Tibial nerve (tissue), 4 donors: Measurements from ENCODE around the gene CEP112. TPM values are rescaled to one million over a fixed set of nuclear protein-coding genes. Genes with fewer than 3 reads are reported as not detected.

ENCODE experiments used
- DNase-seq, 2 donors: peaks; one replicate each; pipeline ENCODE4 v3.0.0-alpha.2; 2019; ENCODE audit warnings: low spot score in 2 of 2
- H3K27ac ChIP-seq, 4 donors: fragments of 200-600 bp; sonication (generic) in 3 of 4; one replicate each; pipeline ENCODE4 v1.5.1; 2017 to 2019; ENCODE audit warnings: mild to moderate bottlenecking in 1 of 4
- H3K27me3 ChIP-seq, 2 donors: fragments of 200-600 bp; sonication (generic) in 1 of 2; one replicate each; pipeline versions ENCODE4 v1.5.1 to v1.6.0; 2017 to 2019
- H3K36me3 ChIP-seq, 3 donors: fragments of 200-600 bp; sonication (generic); one replicate each; pipeline ENCODE4 v1.5.1; 2018 to 2019
- H3K4me1 ChIP-seq, 4 donors: fragments of 200-600 bp; sonication (generic) in 3 of 4; one replicate each; pipeline ENCODE4 v1.5.1; 2017 to 2019
- H3K4me3 ChIP-seq, 4 donors: fragments of 200-600 bp; sonication (generic) in 3 of 4; one replicate each; pipeline ENCODE4 v1.5.1; 2017 to 2019; ENCODE audit warnings: mild to moderate bottlenecking in 1 of 4, moderate library complexity in 1 of 4
- H3K9me3 ChIP-seq, 4 donors: fragments of 200-600 bp; sonication (generic) in 3 of 4; one replicate each; pipeline ENCODE4 v1.5.1; 2017 to 2019
- EP300 ChIP-seq, 2 donors: sonication (generic); formaldehyde crosslinking; IDR thresholded peaks; one replicate each; pipeline ENCODE4 v1.6.1; 2017; ENCODE audit warnings: antibody characterized with exemption in 2 of 2, mild to moderate bottlenecking in 1 of 2
- POLR2A ChIP-seq, 2 donors: fragments of 450-650 bp; IDR thresholded peaks; one replicate each; pipeline ENCODE4 v1.6.1; 2017; ENCODE audit warnings: antibody characterized with exemption in 2 of 2, mild to moderate bottlenecking in 2 of 2, moderate library complexity in 2 of 2
- WGBS, 2 donors: methylation state at CpG; one replicate each; pipeline ENCODE4 v1.1.5; 2018; 5-methylcytosine and 5-hydroxymethylcytosine counted together
- total RNA-seq, 4 donors: library from RNA; depleted of rRNA; stranded (reverse); fragments of >200 nt; gene quantifications; one replicate each; pipeline ENCODE4 v1.1.0, GENCODE V29; 2016
- TF ChIP-seq, protein P1 (sequence below), 5 experiments: fragments of 200-600 bp in 3 of 5; fragments of 450-650 bp in 2 of 5; sonication (generic) in 3 of 5; IDR thresholded peaks; one replicate each; pipeline ENCODE4 v1.5.1; 2016 to 2019; ENCODE audit warnings: antibody characterized with exemption in 5 of 5, mild to moderate bottlenecking in 3 of 5, moderate library complexity in 2 of 5

Gene CEP112
- total RNA-seq, 4 donors from 2014 or later, result 26.0 to 46.8 (median 34.2) TPM

DNA sequence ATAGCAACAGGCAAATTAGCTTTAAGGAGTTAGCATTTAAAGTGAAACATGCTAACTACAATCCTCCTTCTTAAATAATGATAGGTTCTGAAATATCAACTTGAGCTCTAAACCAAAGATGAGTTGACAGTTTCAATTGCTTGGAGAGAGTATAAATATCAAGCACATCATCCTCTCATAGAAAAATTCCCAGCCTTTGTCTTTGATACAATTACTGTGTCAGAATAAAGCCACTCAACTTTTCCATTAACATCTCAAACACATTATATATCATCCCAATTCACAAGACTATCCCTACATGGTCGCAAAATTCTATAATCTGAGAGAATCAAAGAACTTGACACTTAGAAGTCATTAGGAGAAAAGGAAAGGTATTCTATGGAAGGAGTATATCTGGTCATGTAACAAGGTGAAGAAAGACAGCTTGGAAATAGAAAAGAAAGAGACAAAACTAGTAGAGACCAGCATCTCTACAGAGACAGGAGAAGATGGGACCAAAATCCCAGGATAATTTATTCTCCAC is 189.8 kb downstream of the CEP112 start:
- DNase-seq, result no peak
- Histone ChIP-seq H3K27ac (no peak overlapping the region), H3K9me3 (no peaks in the 10 kb centered on the region), H3K4me1 (no peaks in the 10 kb centered on the region), H3K27me3 (no peaks in the 10 kb centered on the region), H3K36me3 (peaks cover 0 to 15% (median 0%) of the 10 kb centered on the region in 3 donors), H3K4me3 (no peak overlapping the region)
- WGBS, 2 donors, result 84 to 92% methylated on average over 1 of the region's 1 CpG
- TF ChIP-seq POLR2A (IDR thresholded peaks at IDR 0.05), result no peak
- TF ChIP-seq, protein P1, sequence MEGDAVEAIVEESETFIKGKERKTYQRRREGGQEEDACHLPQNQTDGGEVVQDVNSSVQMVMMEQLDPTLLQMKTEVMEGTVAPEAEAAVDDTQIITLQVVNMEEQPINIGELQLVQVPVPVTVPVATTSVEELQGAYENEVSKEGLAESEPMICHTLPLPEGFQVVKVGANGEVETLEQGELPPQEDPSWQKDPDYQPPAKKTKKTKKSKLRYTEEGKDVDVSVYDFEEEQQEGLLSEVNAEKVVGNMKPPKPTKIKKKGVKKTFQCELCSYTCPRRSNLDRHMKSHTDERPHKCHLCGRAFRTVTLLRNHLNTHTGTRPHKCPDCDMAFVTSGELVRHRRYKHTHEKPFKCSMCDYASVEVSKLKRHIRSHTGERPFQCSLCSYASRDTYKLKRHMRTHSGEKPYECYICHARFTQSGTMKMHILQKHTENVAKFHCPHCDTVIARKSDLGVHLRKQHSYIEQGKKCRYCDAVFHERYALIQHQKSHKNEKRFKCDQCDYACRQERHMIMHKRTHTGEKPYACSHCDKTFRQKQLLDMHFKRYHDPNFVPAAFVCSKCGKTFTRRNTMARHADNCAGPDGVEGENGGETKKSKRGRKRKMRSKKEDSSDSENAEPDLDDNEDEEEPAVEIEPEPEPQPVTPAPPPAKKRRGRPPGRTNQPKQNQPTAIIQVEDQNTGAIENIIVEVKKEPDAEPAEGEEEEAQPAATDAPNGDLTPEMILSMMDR (IDR thresholded peaks at IDR 0.05), result no peak
- TF ChIP-seq EP300 (IDR thresholded peaks at IDR 0.05), result no peak

DNA sequence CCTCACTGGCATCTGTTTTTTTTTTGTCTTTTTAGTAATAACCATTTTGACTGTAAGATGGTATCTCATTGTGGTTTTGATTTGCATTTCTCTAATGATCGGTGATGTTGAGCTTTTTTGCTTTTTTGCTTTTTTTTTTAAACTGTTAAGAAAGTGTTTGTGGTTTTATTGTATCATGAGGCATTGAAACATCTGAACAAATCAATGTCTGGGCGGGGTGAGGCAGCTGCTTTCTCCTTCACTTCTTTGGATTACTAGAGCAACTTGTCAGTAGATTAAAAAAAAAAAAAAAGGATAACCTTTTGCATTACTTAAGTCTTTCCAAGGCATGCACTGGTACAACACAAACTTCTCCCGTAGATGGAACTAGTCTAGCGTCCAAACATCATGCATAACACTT is 191.7 kb downstream of the CEP112 start:
- TF ChIP-seq POLR2A (IDR thresholded peaks at IDR 0.05) (no peak), EP300 (IDR thresholded peaks at IDR 0.05) (no peak)
- TF ChIP-seq, protein P1 (IDR thresholded peaks at IDR 0.05), result no peak
- no peaks in the 10 kb centered on the region for H3K4me1 ChIP-seq
- H3K36me3 ChIP-seq, result peaks cover 0 to 15% (median 0%) of the 10 kb centered on the region in 3 donors
- no peak for DNase-seq
- H3K27ac ChIP-seq, result no peak overlapping the region
- WGBS, 2 donors, result 69 to 78% methylated on average over 4 of the region's 4 CpGs
- H3K9me3 ChIP-seq, result no peaks in the 10 kb centered on the region
- H3K4me3 ChIP-seq, result no peak overlapping the region
- no peaks in the 10 kb centered on the region for H3K27me3 ChIP-seq

DNA sequence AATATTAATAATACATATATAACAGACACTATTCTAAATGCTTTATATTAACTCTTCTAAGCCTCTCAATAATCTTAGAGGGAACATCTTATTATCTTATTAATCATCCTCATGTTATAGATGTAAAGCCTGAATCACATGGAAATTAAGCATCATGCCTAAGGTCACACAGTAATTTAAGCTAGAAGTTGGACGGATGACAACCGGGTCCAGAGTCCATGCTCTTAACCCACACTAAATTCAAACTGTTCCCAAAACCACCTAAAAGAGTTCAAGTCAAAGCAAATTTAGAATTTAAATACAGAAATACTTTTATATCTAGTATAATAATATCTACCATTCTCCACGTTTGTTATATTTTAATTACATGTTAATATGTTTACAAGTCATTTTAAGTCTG is 193.3 kb downstream of the CEP112 start:
- Histone ChIP-seq H3K36me3 (peaks cover 0 to 6% (median 0%) of the 10 kb centered on the region in 3 donors), H3K27me3 (no peaks in the 10 kb centered on the region), H3K4me3 (no peak overlapping the region), H3K9me3 (no peaks in the 10 kb centered on the region), H3K4me1 (no peaks in the 10 kb centered on the region), H3K27ac (no peak overlapping the region)
- 52 to 73% methylated on average over 3 of the region's 3 CpGs for WGBS, 2 donors
- no peak for DNase-seq
- TF ChIP-seq EP300 (IDR thresholded peaks at IDR 0.05) (no peak), POLR2A (IDR thresholded peaks at IDR 0.05) (no peak)
- TF ChIP-seq, protein P1 (IDR thresholded peaks at IDR 0.05), result no peak

DNA sequence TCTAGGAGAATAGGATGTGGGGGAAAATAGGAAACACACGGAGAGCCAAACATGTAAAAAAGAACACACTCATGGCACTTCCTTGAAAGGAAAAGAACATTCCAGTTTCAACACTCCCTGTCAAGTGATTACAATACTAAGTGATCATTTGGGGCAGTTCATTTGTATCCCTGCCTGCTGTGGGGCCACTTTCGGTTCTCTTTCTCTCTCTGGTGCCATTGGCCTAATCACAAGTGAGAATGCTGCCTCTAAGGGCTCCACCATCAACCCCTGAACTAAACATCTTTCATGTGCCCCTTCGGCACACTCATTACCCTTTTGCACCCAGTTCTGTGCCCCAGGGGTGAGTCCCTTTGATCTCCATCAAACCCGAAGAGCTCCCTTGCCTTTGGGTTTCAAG is 197.3 kb downstream of the CEP112 start:
- Histone ChIP-seq H3K4me3 (no peak overlapping the region), H3K9me3 (peaks cover 0 to 10% (median under 1%) of the 10 kb centered on the region in 4 donors), H3K27ac (no peak overlapping the region), H3K27me3 (no peaks in the 10 kb centered on the region), H3K4me1 (no peaks in the 10 kb centered on the region), H3K36me3 (peaks cover 0 to 6% (median 0%) of the 10 kb centered on the region in 3 donors)
- DNase-seq, result no peak
- TF ChIP-seq POLR2A (IDR thresholded peaks at IDR 0.05) (no peak), EP300 (IDR thresholded peaks at IDR 0.05) (no peak)
- TF ChIP-seq, protein P1 (IDR thresholded peaks at IDR 0.05), result no peak
- 87 to 91% methylated on average over 4 of the region's 4 CpGs for WGBS, 2 donors

DNA sequence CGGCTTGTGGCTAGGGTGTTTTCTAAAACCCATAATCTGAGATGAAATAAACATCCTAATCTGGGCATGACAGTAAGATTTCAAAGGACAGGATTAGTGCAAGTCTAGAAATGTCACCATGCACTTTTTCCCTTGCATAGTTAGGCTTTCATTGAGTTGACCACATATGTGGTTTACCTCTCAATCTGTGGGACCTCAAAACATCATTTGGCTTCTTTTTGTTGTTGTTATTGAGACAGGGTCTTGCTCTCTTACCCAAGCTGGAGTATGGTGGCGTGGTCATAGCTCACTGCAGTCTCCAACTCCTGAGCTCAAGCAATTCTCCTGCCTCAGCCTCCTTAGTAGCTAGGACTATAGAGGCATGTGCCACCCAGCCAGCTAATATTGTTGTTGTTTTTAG is 197.8 kb downstream of the CEP112 start:
- H3K36me3 ChIP-seq, result peaks cover 0 to 6% (median 0%) of the 10 kb centered on the region in 3 donors
- no peak for DNase-seq
- TF ChIP-seq, protein P1 (IDR thresholded peaks at IDR 0.05), result no peak
- TF ChIP-seq EP300 (IDR thresholded peaks at IDR 0.05) (no peak), POLR2A (IDR thresholded peaks at IDR 0.05) (no peak)
- no peaks in the 10 kb centered on the region for H3K4me1 ChIP-seq
- 90 to 94% methylated on average over 2 of the region's 2 CpGs for WGBS, 2 donors
- H3K27me3 ChIP-seq, result no peaks in the 10 kb centered on the region
- peaks cover 0 to 15% (median 3%) of the 10 kb centered on the region in 4 donors for H3K9me3 ChIP-seq
- no peak overlapping the region for H3K27ac ChIP-seq
- no peak overlapping the region for H3K4me3 ChIP-seq
